Endodermal cell (in vitro differentiated cells): ENCODE measurements around the gene BMP7. TPM values are rescaled to one million over a fixed set of nuclear protein-coding genes. Genes with fewer than 3 reads are reported as not detected.

ENCODE experiments used
- DNase-seq: peaks from one replicate; pipeline ENCODE4 v3.0.0-alpha.2; 2017
- H3K27ac ChIP-seq: 2 replicates; pipeline ENCODE4 v1.5.1; 2013; ENCODE audit warnings: mild to moderate bottlenecking, low read depth, low read length, moderate library complexity
- H3K27me3 ChIP-seq: 2 replicates; pipeline ENCODE4 v1.6.1; 2013; ENCODE audit warnings: mild to moderate bottlenecking, low read length, moderate library complexity; ENCODE audit not compliant: insufficient read depth, control insufficient read depth, poor library complexity, severe bottlenecking
- H3K36me3 ChIP-seq: 2 replicates; pipeline ENCODE4 v1.7.0; 2013; ENCODE audit warnings: mild to moderate bottlenecking, low read length, moderate library complexity; ENCODE audit not compliant: control insufficient read depth, insufficient read depth
- H3K4me1 ChIP-seq: one replicate; pipeline ENCODE4 v1.7.0; 2013; ENCODE audit warnings: low read length; ENCODE audit not compliant: control insufficient read depth, insufficient read depth
- H3K4me3 ChIP-seq: 2 replicates; pipeline ENCODE4 v1.5.1; 2013; ENCODE audit warnings: mild to moderate bottlenecking, low read length, moderate library complexity
- H3K9ac ChIP-seq: 2 replicates; pipeline ENCODE4 v1.6.1; 2013; ENCODE audit warnings: mild to moderate bottlenecking, low read length, moderate library complexity; ENCODE audit not compliant: poor library complexity, severe bottlenecking; ENCODE audit errors: extremely low read depth
- H3K9me3 ChIP-seq: 2 replicates; pipeline ENCODE4 v1.6.1; 2013; ENCODE audit warnings: mild to moderate bottlenecking, low read length, moderate library complexity; ENCODE audit not compliant: control insufficient read depth
- H3K27ac Mint-ChIP-seq: 2 replicates; pipeline ENCODE4 v1.8.0; 2020; ENCODE audit warnings: mixed read lengths
- H3K27me3 Mint-ChIP-seq: 2 replicates; pipeline ENCODE4 v1.8.0; 2021; ENCODE audit warnings: mild to moderate bottlenecking, mixed read lengths; ENCODE audit not compliant: insufficient read depth
- H3K36me3 Mint-ChIP-seq: 2 replicates; pipeline ENCODE4 v1.8.0; 2020; ENCODE audit warnings: low read depth, mixed read lengths
- H3K4me1 Mint-ChIP-seq: 2 replicates; pipeline ENCODE4 v1.8.0; 2020; ENCODE audit warnings: mixed read lengths
- H3K4me3 Mint-ChIP-seq: 2 replicates; pipeline ENCODE4 v1.8.0; 2020; ENCODE audit warnings: mild to moderate bottlenecking, moderate library complexity, mixed read lengths
- H3K9me3 Mint-ChIP-seq: 2 replicates; pipeline ENCODE4 v1.8.0; 2020; ENCODE audit warnings: mild to moderate bottlenecking, mixed read lengths
- CTCF ChIP-seq: fragments of 200-600 bp; sonication (generic); conservative IDR thresholded peaks from 2 replicates; pipeline ENCODE4 v1.5.0; 2021; ENCODE audit warnings: antibody characterized with exemption, mild to moderate bottlenecking
- WGBS, 2 experiments: methylation state at CpG; one replicate each; pipeline versions ENCODE4 v1.1.5 to v1.1.7; 2013; ENCODE audit warnings: missing lambda C conversion rate in 2 of 2, mixed read lengths in 1 of 2; ENCODE audit not compliant: insufficient coverage in 1 of 2, insufficient read length in 1 of 2; 5-methylcytosine and 5-hydroxymethylcytosine counted together
- total RNA-seq, 2 donors: library from RNA; stranded (reverse); fragmentation: NEBNext Ultra II Directional in 1 of 2; extraction: Animal tissue kit (Norgen Biotek cat#: 25700) in 1 of 2; gene quantifications; 2 replicates in 1 of 2; 3 replicates in 1 of 2; pipeline ENCODE4 v1.2.1, GENCODE V29; 2021

Gene BMP7
- total RNA-seq, 2 donors from 2014 or later = 45.6 to 49.6 TPM

- H3K4me3 ChIP-seq = no peak overlapping the region
- no peaks in the 10 kb centered on the region for H3K36me3 ChIP-seq
- no peak overlapping the region for H3K9ac ChIP-seq
- H3K4me1 ChIP-seq = no peaks in the 10 kb centered on the region
- no peak overlapping the region for H3K27ac ChIP-seq
- H3K9me3 ChIP-seq = no peaks in the 10 kb centered on the region
- peaks cover under 1% of the 10 kb centered on the region for H3K27me3 ChIP-seq
- H3K27ac Mint-ChIP-seq = no peak overlapping the region
- no peak for DNase-seq
- WGBS, 2 experiments = 90 to 97% methylated on average over 7 of the region's 7 CpGs
- peaks cover 2% of the 10 kb centered on the region for H3K4me1 Mint-ChIP-seq
- no peak for TF ChIP-seq CTCF
- no peaks in the 10 kb centered on the region for H3K9me3 Mint-ChIP-seq
- H3K4me3 Mint-ChIP-seq = no peak overlapping the region
- H3K36me3 Mint-ChIP-seq = no peaks in the 10 kb centered on the region
- peaks cover 13% of the 10 kb centered on the region for H3K27me3 Mint-ChIP-seq
These were observed 143.6 kb downstream of the BMP7 start for GRCh38 chr20:57122536-57123489.

- no peaks in the 10 kb centered on the region for H3K9me3 ChIP-seq
- 90 to 100% methylated on average over 2 to 4 of the region's 4 CpGs for WGBS, 2 experiments
- no peaks in the 10 kb centered on the region for H3K36me3 ChIP-seq
- H3K9ac ChIP-seq = no peak overlapping the region
- Mint-ChIP-seq H3K27me3 (peaks cover 9% of the 10 kb centered on the region), H3K9me3 (no peaks in the 10 kb centered on the region), H3K27ac (no peak overlapping the region), H3K4me3 (no peak overlapping the region), H3K36me3 (no peaks in the 10 kb centered on the region), H3K4me1 (peaks cover under 1% of the 10 kb centered on the region)
- no peaks in the 10 kb centered on the region for H3K27me3 ChIP-seq
- H3K27ac ChIP-seq = no peak overlapping the region
- DNase-seq = no peak
- no peaks in the 10 kb centered on the region for H3K4me1 ChIP-seq
- no peak overlapping the region for H3K4me3 ChIP-seq
- no peak for TF ChIP-seq CTCF
These were observed 147.5 kb downstream of the BMP7 start for GRCh38 chr20:57118964-57119363.

Other genes starting within 250 kb of the BMP7 start
- not detected for gene SPO11, start 63.2 kb upstream of the BMP7 start, total RNA-seq
- 10 to 100 TPM; 41.2 to 43.8 TPM for gene RAE1, start 84.6 kb upstream of the BMP7 start, total RNA-seq
- gene RBM38, start 124.8 kb upstream of the BMP7 start, total RNA-seq = 10 to 100 TPM; 29.0 to 30.2 TPM